ENCODE data around the gene FILIP1L.

FILIP1L gene

DNA sequence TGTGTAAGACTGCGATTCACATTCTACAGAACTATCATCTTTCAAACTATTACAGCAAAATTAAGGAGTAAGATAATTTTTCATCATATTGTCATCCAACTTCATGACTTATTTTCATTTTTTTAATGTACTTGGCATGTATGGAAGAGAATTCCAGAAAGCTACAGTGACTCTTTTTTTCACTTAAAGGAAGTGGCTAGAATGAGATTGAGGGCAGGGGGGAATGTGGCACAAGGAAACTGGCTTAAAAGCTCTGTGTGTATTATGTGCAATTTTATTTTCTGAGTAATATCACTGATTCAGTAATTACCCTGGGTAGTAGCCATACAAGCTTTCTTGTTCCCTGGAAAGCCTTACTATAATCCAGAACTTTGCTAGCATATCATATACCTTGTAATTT is 94.6 kb downstream of the FILIP1L start:
- TF ChIP-seq, protein P1, sequence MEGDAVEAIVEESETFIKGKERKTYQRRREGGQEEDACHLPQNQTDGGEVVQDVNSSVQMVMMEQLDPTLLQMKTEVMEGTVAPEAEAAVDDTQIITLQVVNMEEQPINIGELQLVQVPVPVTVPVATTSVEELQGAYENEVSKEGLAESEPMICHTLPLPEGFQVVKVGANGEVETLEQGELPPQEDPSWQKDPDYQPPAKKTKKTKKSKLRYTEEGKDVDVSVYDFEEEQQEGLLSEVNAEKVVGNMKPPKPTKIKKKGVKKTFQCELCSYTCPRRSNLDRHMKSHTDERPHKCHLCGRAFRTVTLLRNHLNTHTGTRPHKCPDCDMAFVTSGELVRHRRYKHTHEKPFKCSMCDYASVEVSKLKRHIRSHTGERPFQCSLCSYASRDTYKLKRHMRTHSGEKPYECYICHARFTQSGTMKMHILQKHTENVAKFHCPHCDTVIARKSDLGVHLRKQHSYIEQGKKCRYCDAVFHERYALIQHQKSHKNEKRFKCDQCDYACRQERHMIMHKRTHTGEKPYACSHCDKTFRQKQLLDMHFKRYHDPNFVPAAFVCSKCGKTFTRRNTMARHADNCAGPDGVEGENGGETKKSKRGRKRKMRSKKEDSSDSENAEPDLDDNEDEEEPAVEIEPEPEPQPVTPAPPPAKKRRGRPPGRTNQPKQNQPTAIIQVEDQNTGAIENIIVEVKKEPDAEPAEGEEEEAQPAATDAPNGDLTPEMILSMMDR (conservative IDR thresholded peaks at IDR 0.05; ENCODE audit: low read depth, low read length): no peak

DNA sequence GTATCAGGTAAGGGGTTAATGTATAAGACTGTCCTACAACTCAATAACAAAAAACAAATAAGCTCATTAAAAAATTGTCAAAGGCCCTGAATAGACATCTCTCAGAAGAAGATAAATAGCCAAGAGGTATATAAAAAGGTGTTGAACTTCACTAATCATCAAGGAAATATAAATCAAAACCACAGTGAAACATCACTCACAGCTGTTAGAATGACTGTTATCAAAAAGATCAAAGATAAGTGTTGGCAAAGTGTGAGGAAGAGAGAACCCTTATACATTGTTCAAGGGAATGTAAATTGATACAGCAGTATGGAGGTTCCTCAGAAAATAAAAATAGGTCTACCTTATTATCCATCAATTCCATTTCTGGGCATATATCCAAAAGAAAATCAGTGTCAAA is 95.5 kb downstream of the FILIP1L start:
- H3K79me2 ChIP-seq (ENCODE audit: insufficient read depth, low read depth): no peaks in the 10 kb centered on the region
- no peak overlapping the region for H3K9ac ChIP-seq
- H4K20me1 ChIP-seq (ENCODE audit: insufficient read depth): no peaks in the 10 kb centered on the region
- no peak overlapping the region for H3K4me2 ChIP-seq
- H3K27me3 ChIP-seq (ENCODE audit: insufficient read depth, low read depth): no peaks in the 10 kb centered on the region
- TF ChIP-seq, protein P1 (conservative IDR thresholded peaks at IDR 0.05; ENCODE audit: low read depth, low read length): no peak
- no peak overlapping the region for H3K4me3 ChIP-seq (IDR thresholded peaks at IDR 0.05; ENCODE audit: insufficient read depth, low read depth, low read length)
- H2AFZ ChIP-seq (ENCODE audit: low read depth): no peak overlapping the region
- H3K36me3 ChIP-seq (ENCODE audit: insufficient read depth): no peaks in the 10 kb centered on the region
- no peak overlapping the region for H3K27ac ChIP-seq
- no peaks in the 10 kb centered on the region for H3K4me1 ChIP-seq (ENCODE audit: low read depth, poor library complexity, severe bottlenecking)

More for the DNA sequence above, 94.6 kb downstream of the FILIP1L start:
- no peaks in the 10 kb centered on the region for H4K20me1 ChIP-seq (ENCODE audit: insufficient read depth)
- H3K4me1 ChIP-seq (ENCODE audit: low read depth, poor library complexity, severe bottlenecking): no peaks in the 10 kb centered on the region
- H3K9ac ChIP-seq: no peak overlapping the region
- no peaks in the 10 kb centered on the region for H3K27me3 ChIP-seq (ENCODE audit: insufficient read depth, low read depth)
- H3K4me2 ChIP-seq: no peak overlapping the region
- no peaks in the 10 kb centered on the region for H3K79me2 ChIP-seq (ENCODE audit: insufficient read depth, low read depth)
- no peaks in the 10 kb centered on the region for H3K36me3 ChIP-seq (ENCODE audit: insufficient read depth)
- no peak overlapping the region for H3K4me3 ChIP-seq (IDR thresholded peaks at IDR 0.05; ENCODE audit: insufficient read depth, low read depth, low read length)
- no peak overlapping the region for H2AFZ ChIP-seq (ENCODE audit: low read depth)
- H3K27ac ChIP-seq: no peak overlapping the region

DNA sequence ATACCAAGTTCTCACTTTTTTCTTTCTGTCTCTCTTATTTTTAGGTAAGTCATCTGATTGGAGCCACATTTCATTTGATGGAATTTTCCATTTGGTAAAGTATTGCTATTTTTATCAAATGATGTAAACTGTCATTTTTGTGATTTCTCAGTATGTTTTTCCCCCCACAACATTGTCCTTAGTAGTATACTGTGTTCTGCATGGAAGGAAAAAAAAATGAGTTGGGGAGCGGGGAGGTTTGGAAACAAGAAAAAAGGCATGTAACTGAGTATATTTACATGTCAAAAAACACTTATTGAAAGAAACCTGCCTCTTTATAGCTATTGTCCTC is 104.2 kb downstream of the FILIP1L start:
- H3K79me2 ChIP-seq (ENCODE audit: insufficient read depth, low read depth): no peaks in the 10 kb centered on the region
- no peak overlapping the region for H3K9ac ChIP-seq
- TF ChIP-seq, protein P1 (conservative IDR thresholded peaks at IDR 0.05; ENCODE audit: low read depth, low read length): no peak

DNA sequence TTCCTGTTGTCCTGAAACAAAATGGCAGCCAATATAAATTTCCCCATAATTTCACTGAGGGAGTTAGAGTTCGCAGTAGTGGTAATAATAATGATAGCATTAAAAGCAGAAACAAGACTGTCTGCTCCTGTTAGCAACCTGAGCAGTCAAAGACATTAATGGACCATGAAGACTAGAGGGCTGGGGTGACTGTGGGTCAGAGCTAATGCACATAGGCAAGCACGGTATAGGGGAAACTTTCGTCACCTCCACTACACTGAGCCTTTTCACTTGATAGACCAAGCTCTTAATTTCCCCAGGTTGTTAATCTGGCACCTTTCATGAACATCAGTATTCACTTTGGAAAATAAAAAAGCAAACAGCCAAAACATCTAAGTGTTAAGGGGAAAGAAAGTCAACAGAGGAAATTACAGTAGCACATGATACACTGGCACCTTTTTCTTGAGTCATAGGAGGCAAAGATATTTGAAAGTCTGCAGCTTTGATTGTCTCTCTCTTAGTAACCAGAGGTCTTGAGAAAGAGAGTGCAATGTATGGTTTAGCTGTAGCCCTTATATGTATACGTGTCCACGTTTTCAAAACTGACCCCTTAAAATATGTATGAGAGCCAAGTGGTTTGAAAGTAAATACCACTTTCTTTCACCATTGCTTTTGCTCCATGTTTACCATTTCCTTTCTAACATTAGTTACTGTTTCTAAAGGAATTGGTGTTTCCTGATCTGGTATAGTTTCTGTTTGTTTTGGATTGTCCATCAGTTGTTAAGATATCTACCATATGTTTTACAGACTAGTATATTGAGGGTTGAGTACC is 104.8 kb downstream of the FILIP1L start:
- H3K4me1 ChIP-seq (ENCODE audit: low read depth, poor library complexity, severe bottlenecking): peaks cover 12% of the 10 kb centered on the region
- no peak overlapping the region; the same call in 1 of the 2 replicates for H3K4me2 ChIP-seq
- TF ChIP-seq, protein P1 (conservative IDR thresholded peaks at IDR 0.05; ENCODE audit: low read depth, low read length): no peak
- no peaks in the 10 kb centered on the region for H3K79me2 ChIP-seq (ENCODE audit: insufficient read depth, low read depth)
- no peak overlapping the region for H3K9ac ChIP-seq
- H3K27ac ChIP-seq: no peak overlapping the region
- H4K20me1 ChIP-seq (ENCODE audit: insufficient read depth): no peaks in the 10 kb centered on the region
- no peak overlapping the region for H3K4me3 ChIP-seq (IDR thresholded peaks at IDR 0.05; ENCODE audit: insufficient read depth, low read depth, low read length)
- no peaks in the 10 kb centered on the region for H3K36me3 ChIP-seq (ENCODE audit: insufficient read depth)
- H3K27me3 ChIP-seq (ENCODE audit: insufficient read depth, low read depth): no peaks in the 10 kb centered on the region
- no peak overlapping the region for H2AFZ ChIP-seq (ENCODE audit: low read depth)

More for the DNA sequence above, 104.2 kb downstream of the FILIP1L start:
- Histone ChIP-seq H3K36me3 (ENCODE audit: insufficient read depth) (no peaks in the 10 kb centered on the region), H3K4me1 (ENCODE audit: low read depth, poor library complexity, severe bottlenecking) (peaks cover 12% of the 10 kb centered on the region), H3K27ac (no peak overlapping the region), H2AFZ (ENCODE audit: low read depth) (no peak overlapping the region), H3K4me3 (IDR thresholded peaks at IDR 0.05; ENCODE audit: insufficient read depth, low read depth, low read length) (no peak overlapping the region), H3K4me2 (no peak overlapping the region; the same call in 1 of the 2 replicates), H4K20me1 (ENCODE audit: insufficient read depth) (no peaks in the 10 kb centered on the region), H3K27me3 (ENCODE audit: insufficient read depth, low read depth) (no peaks in the 10 kb centered on the region)
